K562 (cell line): Measurements from ENCODE around the gene ORC2. TPM values are rescaled to one million over a fixed set of nuclear protein-coding genes. Genes with fewer than 3 reads are reported as not detected.

Experiments
- ATAC-seq: fragments of 200-7000 bp; cut with Tn5 transposase; 3 replicates; pipeline ENCODE4 v1.9.1; 2020; ENCODE audit warnings: moderate library complexity
- BruUV-seq: library from RNA; stranded (reverse); fragments of 400-500 nt; replicated peaks from 2 replicates; lab custom pipeline; 2021; lab: Mats Ljungman, UMichigan
- CTCF ChIA-PET: fragments of 300-600 bp; formaldehyde crosslinking; extraction: SDS; loops from one replicate; lab custom pipeline; 2021; ENCODE audit warnings: low intra/inter-chr PET ratio; lab: Yijun Ruan, JAX
- POLR2A ChIA-PET: fragments of 300-600, 350-650 bp; sonication (Branson Sonifier 250); formaldehyde crosslinking; extraction: SDS; loops from one replicate; lab custom pipeline; 2021; ENCODE audit warnings: antibody characterized with exemption, inconsistent platforms; lab: Yijun Ruan, JAX
- DNase-seq, 4 experiments: peaks; one replicate each; pipeline versions ENCODE4 v3.0.0 to v3.0.0-alpha.2; 2011 to 2018; ENCODE audit warnings: low spot score in 3 of 4, mixed read lengths in 3 of 4; ENCODE audit errors: extremely low read depth in 1 of 4
- FAIRE-seq: peaks from 2 replicates; lab custom pipeline; 2011; peaks lifted over from hg19 to GRCh38; lab: Jason Lieb, UNC
- H2AFZ ChIP-seq: 2 replicates; pipeline ENCODE4 v1.6.0; 2011; ENCODE audit warnings: low read depth, low read length, control low read depth, inconsistent platforms
- H3K27ac ChIP-seq: fragments of 200-600 bp; 3 replicates; pipeline ENCODE4 v1.8.0; 2011; ENCODE audit warnings: low read depth, mild to moderate bottlenecking, control low read depth, inconsistent platforms, low read length, moderate library complexity, mixed read lengths; ENCODE audit errors: extremely low read depth
- H3K27me3 ChIP-seq, 2 experiments: fragments of 300-600 bp in 1 of 2; 2 replicates in 1 of 2; 3 replicates in 1 of 2; pipeline versions ENCODE4 v1.6.0 to v1.8.0; 2011; ENCODE audit warnings: inconsistent platforms in 2 of 2, low read length in 2 of 2, mild to moderate bottlenecking in 1 of 2, mixed read lengths in 1 of 2, moderate library complexity in 1 of 2; ENCODE audit not compliant: control insufficient read depth in 2 of 2, insufficient read depth in 2 of 2
- H3K36me3 ChIP-seq: fragments of 300-600 bp; 3 replicates; pipeline ENCODE4 v1.8.0; 2011; ENCODE audit warnings: mild to moderate bottlenecking, low read length, inconsistent platforms; ENCODE audit not compliant: control insufficient read depth, insufficient read depth
- H3K4me1 ChIP-seq, 2 experiments: fragments of 200-600 bp in 1 of 2; replicated peaks in 1 of 2; 2 replicates in 1 of 2; 3 replicates in 1 of 2; pipeline versions ENCODE4 v1.5.1 to v1.8.0; 2011; ENCODE audit warnings: inconsistent platforms in 2 of 2, low read length in 2 of 2, mild to moderate bottlenecking in 1 of 2, mixed read lengths in 1 of 2, moderate library complexity in 1 of 2; ENCODE audit not compliant: control insufficient read depth in 2 of 2, insufficient read depth in 2 of 2
- H3K4me2 ChIP-seq: 2 replicates; pipeline ENCODE4 v1.6.1; 2011; ENCODE audit warnings: low read length, control low read depth, inconsistent platforms, mixed read lengths; ENCODE audit not compliant: insufficient read depth
- H3K4me3 ChIP-seq: fragments of 200-600 bp; sonication (generic), shearing (Covaris generic); 2 replicates; pipeline ENCODE4 v1.5.1; 2016; ENCODE audit warnings: control low read depth, inconsistent platforms
- H3K79me2 ChIP-seq: fragments of 200-600 bp; 3 replicates; pipeline ENCODE4 v1.8.0; 2011; ENCODE audit warnings: low read length, inconsistent platforms; ENCODE audit not compliant: control insufficient read depth, insufficient read depth
- H3K9ac ChIP-seq, 2 experiments: 2 replicates each; pipeline versions ENCODE4 v1.6.0 to v1.6.1; 2011; ENCODE audit warnings: low read depth in 2 of 2, low read length in 2 of 2, control low read depth in 1 of 2, inconsistent platforms in 1 of 2, mild to moderate bottlenecking in 1 of 2, mixed read lengths in 1 of 2; ENCODE audit not compliant: insufficient read depth in 1 of 2
- H3K9me1 ChIP-seq: one replicate; pipeline ENCODE4 v1.6.0; 2011; ENCODE audit warnings: inconsistent platforms, mild to moderate bottlenecking, low read length, moderate library complexity; ENCODE audit not compliant: control insufficient read depth, insufficient read depth
- H3K9me3 ChIP-seq: replicated peaks from 2 replicates; pipeline ENCODE4 v1.5.1; 2011; ENCODE audit warnings: low read depth, low read length, inconsistent platforms; ENCODE audit not compliant: control insufficient read depth, insufficient read depth
- H4K20me1 ChIP-seq: replicated peaks from 2 replicates; pipeline ENCODE4 v1.6.1; 2011; ENCODE audit warnings: low read length, inconsistent platforms, mixed read lengths; ENCODE audit not compliant: control insufficient read depth, insufficient read depth
- ATF3 ChIP-seq, 2 experiments: fragments of 450-650 bp in 1 of 2; sonication (generic) in 1 of 2; formaldehyde crosslinking in 1 of 2; IDR thresholded peaks in 1 of 2; conservative IDR thresholded peaks in 1 of 2; 2 replicates each; pipeline versions ENCODE4 v1.6.1 to v1.8.1; 2016 to 2023; ENCODE audit warnings: mild to moderate bottlenecking in 2 of 2, moderate library complexity in 2 of 2, inconsistent platforms in 1 of 2, missing genetic modification reagents in 1 of 2
- FOSL1 ChIP-seq: fragments of 200-800 bp; sonication (Bioruptor generic); conservative IDR thresholded peaks from 2 replicates; pipeline ENCODE4 v1.6.1; 2016; ENCODE audit warnings: missing genetic modification characterization, missing compliant biosample characterization
- JUND ChIP-seq, 2 experiments: IDR thresholded peaks; 2 replicates in 1 of 2; 3 replicates in 1 of 2; pipeline ENCODE4 v1.6.1; 2011; ENCODE audit warnings: borderline replicate concordance in 2 of 2, low read depth in 2 of 2, low read length in 2 of 2, improper control_type of control experiment in 1 of 2, missing biosample characterization in 1 of 2, missing genetic modification characterization in 1 of 2, missing genetic modification reagents in 1 of 2
- MIER1 ChIP-seq: fragments of 450-650 bp; IDR thresholded peaks from 2 replicates; pipeline ENCODE4 v1.6.1; 2016; ENCODE audit warnings: antibody characterized with exemption, mild to moderate bottlenecking, low read depth
- PYGO2 ChIP-seq: fragments of 450-650 bp; IDR thresholded peaks from 2 replicates; pipeline ENCODE4 v1.6.1; 2016; ENCODE audit warnings: mild to moderate bottlenecking, missing genetic modification characterization, moderate library complexity, missing compliant biosample characterization
- USF1 ChIP-seq: sonication (generic); formaldehyde crosslinking; IDR thresholded peaks from 2 replicates; pipeline ENCODE4 v1.9.0; 2022; ENCODE audit warnings: mild to moderate bottlenecking, missing genetic modification reagents
- ZC3H11A ChIP-seq: IDR thresholded peaks from 2 replicates; pipeline ENCODE4 v1.6.1; 2012; ENCODE audit warnings: low read depth, low read length, improper control_type of control experiment
- ZNF584 ChIP-seq: fragments of 200-800 bp; sonication (Bioruptor generic); IDR thresholded peaks from 2 replicates; pipeline ENCODE4 v1.6.1; 2016; ENCODE audit warnings: low read depth, mild to moderate bottlenecking, missing genetic modification characterization, missing compliant biosample characterization
- WGBS: fragments of 100-300 bp; shearing (Covaris generic); methylation state at CpG from one replicate; pipeline ENCODE4 v1.1.6; 2016; ENCODE audit warnings: low coverage, mixed read lengths; ENCODE audit not compliant: insufficient coverage; ENCODE audit errors: missing lambda C conversion rate; 5-methylcytosine and 5-hydroxymethylcytosine counted together
- in situ Hi-C: fragments of 300-500 bp; cut with MboI; formaldehyde crosslinking; loops from 4 replicates; pipeline ENCODE4 v1.15.0; 2018; ENCODE audit warnings: inconsistent platforms, mixed read lengths
- intact Hi-C: fragments of 100-400 bp; cut with micrococcal nuclease; formaldehyde crosslinking; loops from 2 replicates; pipeline ENCODE4 v1.14.2; 2022
- polyA plus RNA-seq, 8 experiments: library from polyadenylated mRNA; depleted of rRNA in 4 of 8; stranded (reverse) in 5 of 8; unstranded in 3 of 8; fragments of >200 nt; fragmentation: Nextera tagmentation in 2 of 8; fragmentation: Illumina TruSeq in 1 of 8; extraction: Ambion mirVana in 2 of 8; extraction: Trizol in 1 of 8; gene quantifications; 2 replicates each; pipeline versions ENCODE4 v1.2.1 to v1.2.3, GENCODE V29; 2011 to 2014; ENCODE audit warnings: inconsistent platforms in 1 of 8, missing spikeins in 1 of 8
- total RNA-seq, 7 experiments: library from RNA; depleted of rRNA in 6 of 7; stranded (reverse); fragments of >200 nt in 6 of 7; fragmentation: Illumina TruSeq in 2 of 7; extraction: Trizol in 2 of 7; gene quantifications; 2 replicates each; pipeline versions ENCODE4 v1.2.1 to v1.2.3, GENCODE V29; 2011 to 2021; ENCODE audit warnings: low replicate concordance in 1 of 7

The ORC2 gene
- total and polyA plus RNA-seq, 9 of the 15 experiments (the other 6 are each of a cell fraction or from before 2014, with no cell fraction given): 5.6 to 41.1 (median 19.0) TPM

GRCh38 chr2:200873560-200873959 lies 89.9 kb downstream of the ORC2 start:
- in situ Hi-C loops: no loop called here
- peaks cover 47% of the 10 kb centered on the region; the same call in 2 of the 3 replicates for H3K36me3 ChIP-seq
- H3K9ac ChIP-seq: no peak overlapping the region
- no peak overlapping the region for H3K4me2 ChIP-seq
- FAIRE-seq: no peak
- H4K20me1 ChIP-seq: no peaks in the 10 kb centered on the region
- WGBS: 71% methylated on average over 6 of the region's 6 CpGs
- H3K79me2 ChIP-seq: no peaks in the 10 kb centered on the region
- DNase-seq: no peak
- intact Hi-C loops: no loop called here
- CTCF ChIA-PET: no interaction called here
- H3K9me3 ChIP-seq: no peaks in the 10 kb centered on the region
- ATAC-seq: no peak
- POLR2A ChIA-PET: interaction anchor here (1.0 kb wide), 1 partner anchor 10 kb away, joined by 4 read pairs; the partner anchor contains the start of gene CLK1
- no peak overlapping the region for H3K4me3 ChIP-seq
- H3K9me1 ChIP-seq: no peaks in the 10 kb centered on the region
- H3K27ac ChIP-seq: no peak overlapping the region
- BruUV-seq: no TSS peak
- H3K4me1 ChIP-seq: peaks cover 2 to 12% of the 10 kb centered on the region in 2 experiments; a peak in 3 of 5 replicates
- H2AFZ ChIP-seq: no peak overlapping the region
- no peaks in the 10 kb centered on the region for H3K27me3 ChIP-seq
- TF ChIP-seq JUND (IDR thresholded peaks at IDR 0.05; ENCODE audit: borderline replicate concordance, low read depth, low read length) (peak; percentile 42; the same call in 1 of the 2 replicates), JUND (tag; IDR thresholded peaks at IDR 0.05; ENCODE audit: borderline replicate concordance, low read depth, low read length) (no peak), MIER1 (no peak), ATF3 (IDR thresholded peaks at IDR 0.05) (peak; percentile 45), ATF3 (CRISPR knock-in tag; conservative IDR thresholded peaks at IDR 0.05) (no peak), PYGO2 (no peak), ZC3H11A (no peak), USF1 (CRISPR knock-in tag) (peak; percentile 75), ZNF584 (peak; percentile 30; the same call in 1 of the 2 replicates), FOSL1 (tag) (peak; percentile 70)
